GM12865 (cell line): Measurements from ENCODE around the gene MSRB1.

Experiments
- DNase-seq: peaks from one replicate; pipeline ENCODE4 v3.0.0; 2010; ENCODE audit warnings: low read depth
- H3K4me3 ChIP-seq: 2 replicates; pipeline ENCODE4 v1.5.1; 2011; ENCODE audit warnings: mild to moderate bottlenecking, low read depth, low read length, control low read depth
- TF ChIP-seq, protein P1 (sequence below): IDR thresholded peaks from 2 replicates; pipeline ENCODE4 v1.5.1; 2011; ENCODE audit warnings: low read length, control low read depth, low read depth, inconsistent platforms; ENCODE audit not compliant: insufficient read depth; ENCODE audit errors: missing control alignments

MSRB1 gene, protein sequence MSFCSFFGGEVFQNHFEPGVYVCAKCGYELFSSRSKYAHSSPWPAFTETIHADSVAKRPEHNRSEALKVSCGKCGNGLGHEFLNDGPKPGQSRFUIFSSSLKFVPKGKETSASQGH

DNA sequence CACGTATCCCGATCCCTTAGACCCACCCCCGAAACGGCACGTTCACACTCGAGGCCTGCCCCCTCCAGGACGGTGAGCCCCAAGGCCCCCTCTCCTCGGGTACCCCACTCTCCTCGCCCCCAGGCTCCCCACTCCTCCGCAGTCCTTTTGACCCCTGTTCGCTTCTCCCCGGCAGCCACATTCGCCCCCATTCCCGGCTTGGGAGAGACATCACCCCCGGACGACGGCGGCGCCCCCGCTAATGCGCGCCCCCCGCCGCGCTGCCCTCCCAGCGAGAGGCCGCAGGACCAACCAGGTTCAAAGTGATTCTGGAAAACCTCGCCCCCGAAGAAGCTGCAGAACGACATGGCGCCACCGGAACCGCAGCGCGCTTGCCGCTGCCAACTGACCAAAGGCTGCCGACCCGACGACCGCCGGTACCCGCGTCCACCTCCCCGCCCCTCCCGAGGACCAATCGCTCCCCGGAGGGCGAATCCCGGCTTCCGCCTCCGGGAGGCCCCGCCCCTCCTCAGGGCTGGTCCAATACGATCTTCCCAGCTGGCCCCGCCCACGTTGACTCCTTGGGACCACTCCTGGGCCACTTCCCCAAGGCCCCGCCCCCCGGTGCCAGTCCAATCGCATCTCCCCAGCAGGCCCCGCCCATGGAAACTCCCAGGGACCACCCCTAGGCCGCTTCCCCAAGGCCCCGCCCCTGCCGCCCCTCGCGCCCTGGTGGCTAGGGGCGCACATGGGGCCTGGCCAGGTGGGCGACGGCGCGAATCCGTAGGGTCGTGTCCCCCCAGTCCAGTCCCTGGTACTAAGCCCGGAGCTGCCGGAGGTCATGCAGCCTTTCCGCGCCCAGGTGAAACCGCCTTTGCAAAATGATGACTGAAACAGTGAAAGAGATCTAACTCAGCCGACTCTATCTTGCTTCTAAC lies at the start of gene MSRB1:
Gene MSRB1, minus strand, starts transcription at position 390 of the 917 bp plus-strand sequence. Its CDS starts 43 bp downstream, at position 347.
- peak; percentile 99 for DNase-seq
- peak within 1 kb of the TSS; percentile 82 for H3K4me3 ChIP-seq
- TF ChIP-seq, protein P1, sequence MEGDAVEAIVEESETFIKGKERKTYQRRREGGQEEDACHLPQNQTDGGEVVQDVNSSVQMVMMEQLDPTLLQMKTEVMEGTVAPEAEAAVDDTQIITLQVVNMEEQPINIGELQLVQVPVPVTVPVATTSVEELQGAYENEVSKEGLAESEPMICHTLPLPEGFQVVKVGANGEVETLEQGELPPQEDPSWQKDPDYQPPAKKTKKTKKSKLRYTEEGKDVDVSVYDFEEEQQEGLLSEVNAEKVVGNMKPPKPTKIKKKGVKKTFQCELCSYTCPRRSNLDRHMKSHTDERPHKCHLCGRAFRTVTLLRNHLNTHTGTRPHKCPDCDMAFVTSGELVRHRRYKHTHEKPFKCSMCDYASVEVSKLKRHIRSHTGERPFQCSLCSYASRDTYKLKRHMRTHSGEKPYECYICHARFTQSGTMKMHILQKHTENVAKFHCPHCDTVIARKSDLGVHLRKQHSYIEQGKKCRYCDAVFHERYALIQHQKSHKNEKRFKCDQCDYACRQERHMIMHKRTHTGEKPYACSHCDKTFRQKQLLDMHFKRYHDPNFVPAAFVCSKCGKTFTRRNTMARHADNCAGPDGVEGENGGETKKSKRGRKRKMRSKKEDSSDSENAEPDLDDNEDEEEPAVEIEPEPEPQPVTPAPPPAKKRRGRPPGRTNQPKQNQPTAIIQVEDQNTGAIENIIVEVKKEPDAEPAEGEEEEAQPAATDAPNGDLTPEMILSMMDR: no peak

DNA sequence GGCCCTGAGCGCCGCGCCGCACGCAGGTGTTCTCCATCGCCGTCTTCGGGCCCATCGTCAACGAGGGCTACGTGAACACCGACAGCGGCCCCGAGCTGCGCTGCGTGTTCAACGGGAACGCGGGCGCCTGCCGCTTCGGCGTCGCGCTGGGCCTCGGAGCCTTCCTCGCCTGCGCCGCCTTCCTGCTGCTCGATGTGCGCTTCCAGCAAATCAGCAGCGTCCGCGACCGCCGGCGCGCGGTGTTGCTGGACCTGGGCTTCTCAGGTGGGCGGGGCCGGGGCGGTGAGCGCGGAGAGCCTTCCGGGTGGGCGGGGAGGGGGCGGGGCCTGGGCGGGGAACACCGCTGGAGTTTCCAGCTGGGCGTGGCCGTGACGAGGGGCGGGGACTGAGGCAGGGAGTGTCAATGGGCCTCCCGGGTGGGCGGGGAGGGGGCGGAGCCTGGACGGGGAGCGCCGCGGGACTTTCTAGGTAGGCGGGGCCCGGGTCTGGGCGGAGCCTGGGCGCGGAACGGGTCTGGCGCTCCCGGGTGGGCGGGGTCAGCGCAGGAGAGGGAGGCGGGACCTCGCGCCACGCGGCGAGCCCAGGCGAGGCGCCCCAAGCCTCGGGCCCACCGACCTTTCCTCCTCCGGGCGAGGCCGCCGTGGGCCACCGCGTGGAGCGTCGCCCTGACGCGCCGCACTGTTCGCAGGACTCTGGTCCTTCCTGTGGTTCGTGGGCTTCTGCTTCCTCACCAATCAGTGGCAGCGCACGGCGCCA lies 49.1 kb upstream of the MSRB1 start:
- TF ChIP-seq, protein P1: no peak
- DNase-seq: peak; percentile 97
- peak overlapping the region; percentile 76 for H3K4me3 ChIP-seq

DNA sequence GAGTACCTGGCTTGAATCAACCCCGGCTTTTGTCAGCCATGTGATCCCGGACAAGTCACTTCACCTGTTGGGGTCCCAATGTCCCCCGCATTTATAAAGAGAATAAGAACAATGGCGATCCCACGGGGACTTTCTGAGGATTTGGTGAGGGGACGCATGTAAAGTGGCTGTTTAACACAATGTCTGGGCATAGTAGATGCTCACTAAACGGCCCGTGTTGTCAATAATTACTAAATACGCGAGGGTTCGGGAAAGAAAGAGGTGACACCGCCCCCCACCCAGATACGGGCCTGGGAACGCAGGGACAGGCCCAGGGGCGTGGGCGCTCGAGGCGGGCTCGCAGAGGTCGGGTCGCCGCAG lies 48.6 kb upstream of the MSRB1 start:
- no peak for DNase-seq
- H3K4me3 ChIP-seq: peak overlapping the region; percentile 76

DNA sequence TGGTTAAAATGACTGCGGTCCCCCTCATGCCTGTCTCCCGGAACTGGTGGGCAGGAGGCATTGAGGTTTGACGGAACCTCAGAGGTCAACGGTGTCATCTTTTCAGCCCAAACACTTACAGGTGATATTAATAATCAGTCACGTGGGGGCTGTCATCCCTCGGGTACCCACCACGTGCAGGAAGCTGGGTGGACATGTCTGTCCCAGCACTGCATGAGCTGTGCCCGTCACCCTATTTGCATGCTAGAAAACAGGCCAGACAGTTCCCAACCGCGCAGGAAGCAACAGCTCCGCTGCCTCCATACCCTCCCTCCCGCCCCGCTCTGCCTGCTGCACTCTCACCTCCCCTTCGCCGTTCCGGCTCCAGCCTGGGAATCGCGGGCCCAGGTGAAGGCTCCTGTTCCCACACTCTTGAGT lies 48.1 kb upstream of the MSRB1 start:
- peak; percentile 91 for DNase-seq

More for the DNA sequence above, 48.6 kb upstream of the MSRB1 start:
- TF ChIP-seq, protein P1: no peak

DNA sequence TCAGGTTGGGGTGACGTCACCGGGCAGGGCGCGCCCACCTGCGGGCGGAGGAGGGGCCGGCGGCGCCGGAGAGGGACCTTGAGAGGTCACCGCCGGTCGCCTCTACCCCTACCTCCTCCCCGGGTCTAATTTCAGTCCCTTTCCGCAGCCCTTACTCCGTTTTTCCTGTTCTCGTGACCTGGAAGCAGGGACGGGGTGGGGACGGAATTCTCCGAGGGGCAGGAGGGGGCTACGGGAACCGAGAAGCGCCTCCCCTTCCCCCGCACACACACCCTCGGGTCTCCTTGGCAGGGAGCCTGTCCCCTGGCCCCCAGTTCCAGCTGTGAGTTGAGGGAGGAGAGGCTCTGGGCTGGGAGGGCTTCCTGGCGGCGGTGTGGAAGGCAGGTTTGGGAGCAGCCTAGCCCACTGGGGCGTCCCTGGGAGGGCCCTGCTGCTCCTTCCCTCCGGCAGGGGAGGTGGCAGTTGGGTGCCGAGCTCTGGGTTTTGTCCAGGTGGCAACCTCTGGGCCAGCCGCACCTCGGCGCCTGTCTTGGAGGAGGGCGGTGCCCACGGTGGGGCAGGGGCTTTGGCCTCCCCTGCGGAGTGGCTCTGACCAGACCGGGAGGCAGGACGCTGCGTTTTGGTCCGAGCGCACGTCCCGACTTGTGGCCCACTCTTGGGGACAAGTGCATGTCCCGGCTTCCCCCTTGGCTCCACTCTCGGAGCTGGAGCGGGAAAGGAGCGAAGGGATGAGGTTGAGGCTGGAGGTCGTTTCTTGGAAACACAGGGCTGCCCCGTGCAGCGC lies 47.5 kb upstream of the MSRB1 start:
- peak; percentile 54 for DNase-seq
- TF ChIP-seq, protein P1: no peak
- peak overlapping the region; percentile 76 for H3K4me3 ChIP-seq

More for the DNA sequence above, 48.1 kb upstream of the MSRB1 start:
- TF ChIP-seq, protein P1: no peak
- peak overlapping the region; percentile 76 for H3K4me3 ChIP-seq

DNA sequence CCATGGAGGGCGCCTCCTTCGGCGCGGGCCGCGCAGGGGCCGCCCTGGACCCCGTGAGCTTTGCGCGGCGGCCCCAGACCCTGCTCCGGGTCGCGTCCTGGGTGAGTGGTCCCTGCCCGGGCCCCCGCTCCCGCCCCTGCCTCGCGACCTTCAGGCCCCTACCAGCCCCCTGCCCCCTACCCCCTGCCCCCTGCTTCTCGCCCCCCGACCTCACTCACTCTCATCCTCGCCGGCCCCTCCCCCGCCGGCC lies 47.0 kb upstream of the MSRB1 start:
- peak overlapping the region; percentile 76; the same call in 1 of the 2 replicates for H3K4me3 ChIP-seq
- DNase-seq: no peak

More for the DNA sequence above, 47.0 kb upstream of the MSRB1 start:
- TF ChIP-seq, protein P1: no peak
